ENCODE data around the gene IMPG1.

IMPG1 gene

DNA sequence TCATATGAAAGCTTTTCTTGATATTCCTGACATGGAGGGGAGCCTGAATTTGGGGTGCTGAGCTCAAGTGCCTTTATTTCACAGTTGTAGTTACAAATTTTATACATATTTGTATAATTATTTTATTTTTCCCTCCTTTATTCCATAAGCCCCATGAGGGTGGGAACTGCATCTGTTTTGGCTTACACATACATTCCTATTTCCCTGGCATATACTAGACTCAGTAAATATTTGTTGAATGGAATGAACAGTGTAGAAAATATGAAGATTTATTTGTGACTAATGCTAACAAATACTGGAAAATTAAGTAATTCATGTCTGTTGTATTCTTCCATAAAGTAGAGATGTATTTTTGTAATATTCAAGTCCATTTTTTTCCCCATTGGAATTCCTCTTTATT is 196.3 kb downstream of the IMPG1 start:
- no peak for TF ChIP-seq CTCF (IDR thresholded peaks at IDR 0.05; ENCODE audit: control insufficient read depth, extremely low read depth, insufficient read depth)
- no peak for DNase-seq (ENCODE audit: low read depth)
- no peak overlapping the region for H3K4me3 ChIP-seq (ENCODE audit: low read depth, low read length)

DNA sequence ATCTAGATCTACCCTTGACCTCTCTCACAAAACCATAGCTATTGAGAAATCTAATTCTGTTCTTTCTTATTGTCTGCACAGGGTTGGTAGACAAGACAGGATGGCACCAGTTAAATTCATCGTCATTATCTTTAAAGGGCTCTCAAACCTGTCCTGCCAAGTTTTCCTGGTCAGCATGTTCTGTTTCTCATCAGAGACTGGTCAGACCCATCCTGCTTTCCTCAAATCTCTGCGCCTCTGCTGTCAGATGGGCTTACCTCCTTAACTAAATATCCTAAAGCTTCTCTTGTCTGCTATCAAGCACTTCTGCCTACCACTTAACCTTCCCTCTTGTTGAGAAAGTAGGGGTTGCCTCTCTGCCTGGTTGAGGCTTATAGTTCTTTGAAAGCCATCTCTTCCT is 198.2 kb downstream of the IMPG1 start:
- H3K4me3 ChIP-seq (ENCODE audit: low read depth, low read length) = no peak overlapping the region
- DNase-seq (ENCODE audit: low read depth) = no peak
- TF ChIP-seq CTCF (IDR thresholded peaks at IDR 0.05; ENCODE audit: control insufficient read depth, extremely low read depth, insufficient read depth) = no peak

All from LNCaP clone FGC (cell line).